Keratinocyte (primary cell): ENCODE data around the gene POU3F4. TPM values are rescaled to one million over a fixed set of nuclear protein-coding genes. Genes with fewer than 3 reads are reported as not detected.

ENCODE experiments used
- DNase-seq: peaks from one replicate; pipeline ENCODE4 v3.0.0-alpha.2; 2011; ENCODE audit warnings: low read depth, missing footprints, low spot score
- FAIRE-seq: peaks from 2 replicates; lab custom pipeline; 2011; peaks lifted over from hg19 to GRCh38; lab: Jason Lieb, UNC
- H2AFZ ChIP-seq: 2 replicates; pipeline ENCODE4 v1.6.0; 2012; ENCODE audit warnings: low read length, control low read depth, inconsistent platforms; ENCODE audit not compliant: control insufficient read depth
- H3K27ac ChIP-seq: 2 replicates; pipeline ENCODE4 v1.5.1; 2011; ENCODE audit warnings: low read length; ENCODE audit not compliant: control insufficient read depth, insufficient read depth
- H3K27me3 ChIP-seq: 3 replicates; pipeline ENCODE4 v1.6.0; 2011; ENCODE audit warnings: low read length; ENCODE audit not compliant: control insufficient read depth, insufficient read depth; ENCODE audit errors: extremely low read depth
- H3K36me3 ChIP-seq, 2 experiments: 2 replicates in 1 of 2; 3 replicates in 1 of 2; pipeline ENCODE4 v1.5.1; 2011; ENCODE audit warnings: low read length in 2 of 2, mild to moderate bottlenecking in 1 of 2; ENCODE audit not compliant: control insufficient read depth in 2 of 2, insufficient read depth in 2 of 2; ENCODE audit errors: extremely low read depth in 1 of 2
- H3K4me1 ChIP-seq: 3 replicates; pipeline ENCODE4 v1.5.1; 2011; ENCODE audit warnings: low read length; ENCODE audit not compliant: control insufficient read depth, insufficient read depth; ENCODE audit errors: extremely low read depth
- H3K4me2 ChIP-seq: 3 replicates; pipeline ENCODE4 v1.6.0; 2011; ENCODE audit warnings: low read depth, low read length; ENCODE audit not compliant: control insufficient read depth, insufficient read depth; ENCODE audit errors: extremely low read depth
- H3K4me3 ChIP-seq, 3 experiments: fragments of 200-600 bp in 1 of 3; sonication (generic) in 1 of 3; 2 replicates in 2 of 3; 3 replicates in 1 of 3; pipeline ENCODE4 v1.5.1; 2011 to 2016; ENCODE audit warnings: low read length in 3 of 3, mild to moderate bottlenecking in 3 of 3, control low read depth in 2 of 3, inconsistent platforms in 1 of 3, low read depth in 1 of 3, mixed read lengths in 1 of 3, mixed run types in 1 of 3, moderate library complexity in 1 of 3; ENCODE audit not compliant: control insufficient read depth in 2 of 3, insufficient read depth in 2 of 3; ENCODE audit errors: extremely low read depth in 1 of 3
- H3K79me2 ChIP-seq: 2 replicates; pipeline ENCODE4 v1.6.0; 2012; ENCODE audit warnings: low read length; ENCODE audit not compliant: control insufficient read depth, insufficient read depth
- H3K9ac ChIP-seq: 3 replicates; pipeline ENCODE4 v1.6.0; 2011; ENCODE audit warnings: low read length; ENCODE audit not compliant: control insufficient read depth, insufficient read depth; ENCODE audit errors: extremely low read depth
- H3K9me1 ChIP-seq: 3 replicates; pipeline ENCODE4 v1.6.0; 2011; ENCODE audit warnings: low read length; ENCODE audit not compliant: control insufficient read depth, insufficient read depth; ENCODE audit errors: extremely low read depth
- H3K9me3 ChIP-seq: 2 replicates; pipeline ENCODE4 v1.5.1; 2012; ENCODE audit warnings: low read depth, low read length; ENCODE audit not compliant: control insufficient read depth
- H4K20me1 ChIP-seq: 3 replicates; pipeline ENCODE4 v1.6.0; 2011; ENCODE audit warnings: low read length; ENCODE audit not compliant: control insufficient read depth, insufficient read depth; ENCODE audit errors: extremely low read depth
- EZH2 ChIP-seq: IDR thresholded peaks from one replicate; pipeline ENCODE4 v1.6.1; 2012; ENCODE audit warnings: inconsistent platforms, mild to moderate bottlenecking, low read length, moderate library complexity
- dilution Hi-C: fragments of 300-500 bp; cut with MboI; formaldehyde crosslinking; loops from one replicate; pipeline ENCODE4 v1.7.0; 2020; ENCODE audit warnings: low sequenced_read_pairs; ENCODE audit not compliant: extremely low pct_ligation_motif_present
- polyA plus RNA-seq, 5 experiments: library from polyadenylated mRNA; depleted of rRNA in 3 of 5; stranded (reverse) in 3 of 5; stranded (forward) in 1 of 5; unstranded in 1 of 5; fragments of >200 nt; gene quantifications; 1 replicate in 1 of 5; 2 replicates in 3 of 5; 3 replicates in 1 of 5; pipeline versions ENCODE4 v1.2.1 to v1.2.3, GENCODE V29; 2011 to 2012; ENCODE audit warnings: missing spikeins in 2 of 5, low read depth in 1 of 5, low replicate concordance in 1 of 5
- TF ChIP-seq, protein P1 (sequence below), 3 experiments: IDR thresholded peaks in 1 of 3; conservative IDR thresholded peaks in 1 of 3; optimal IDR thresholded peaks in 1 of 3; 2 replicates in 2 of 3; 3 replicates in 1 of 3; pipeline versions ENCODE3 to v1.5.1; 2011; ENCODE audit warnings: low read length in 3 of 3, mild to moderate bottlenecking in 3 of 3, moderate library complexity in 2 of 3, control low read depth in 1 of 3, inconsistent platforms in 1 of 3; ENCODE audit not compliant: insufficient read depth in 2 of 3; ENCODE audit errors: extremely low read depth in 1 of 3

The POU3F4 gene
- polyA plus RNA-seq, 1 donor (not counting 4 experiments of a cell fraction or from before 2014, with no cell fraction given) = not detected

DNA sequence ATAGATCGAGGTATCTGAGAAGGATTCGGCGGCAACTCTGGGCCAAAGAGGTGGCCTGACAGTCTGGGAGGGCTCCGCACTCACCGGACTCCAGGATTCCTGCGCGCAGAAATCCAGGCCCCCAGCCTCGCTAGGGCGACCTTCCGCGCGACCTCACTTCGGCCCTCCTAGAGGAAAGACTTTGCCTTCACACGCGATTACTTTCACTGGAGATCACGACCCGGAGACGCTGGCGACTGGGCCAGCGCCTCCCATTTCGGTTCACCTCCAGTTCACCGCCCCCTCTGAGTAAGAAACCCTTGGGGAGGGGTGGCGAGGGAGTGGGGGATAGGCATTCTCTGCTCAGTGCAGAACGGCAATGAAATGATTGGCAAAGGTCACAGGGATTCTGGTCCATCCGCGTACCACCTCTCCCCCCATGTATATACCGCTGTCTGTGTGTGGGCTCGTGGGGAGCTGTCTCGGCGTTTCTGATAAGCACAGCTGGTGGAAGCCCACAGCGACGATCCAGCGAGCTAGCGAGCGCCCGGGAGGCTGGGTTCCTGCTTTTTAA is 2.5 kb downstream of the POU3F4 start:
- no peak for FAIRE-seq
- Histone ChIP-seq H3K9me3 (peaks cover 4% of the 10 kb centered on the region), H3K79me2 (no peaks in the 10 kb centered on the region), H3K36me3 (no peaks in the 10 kb centered on the region), H3K4me3 (no peak overlapping the region), H4K20me1 (no peaks in the 10 kb centered on the region), H3K4me1 (no peaks in the 10 kb centered on the region), H3K27ac (no peak overlapping the region), H3K27me3 (peaks cover 31% of the 10 kb centered on the region), H3K4me2 (no peak overlapping the region), H3K9me1 (no peaks in the 10 kb centered on the region), H3K9ac (no peak overlapping the region), H2AFZ (no peak overlapping the region)
- dilution Hi-C loops = no loop called here
- TF ChIP-seq, protein P1, sequence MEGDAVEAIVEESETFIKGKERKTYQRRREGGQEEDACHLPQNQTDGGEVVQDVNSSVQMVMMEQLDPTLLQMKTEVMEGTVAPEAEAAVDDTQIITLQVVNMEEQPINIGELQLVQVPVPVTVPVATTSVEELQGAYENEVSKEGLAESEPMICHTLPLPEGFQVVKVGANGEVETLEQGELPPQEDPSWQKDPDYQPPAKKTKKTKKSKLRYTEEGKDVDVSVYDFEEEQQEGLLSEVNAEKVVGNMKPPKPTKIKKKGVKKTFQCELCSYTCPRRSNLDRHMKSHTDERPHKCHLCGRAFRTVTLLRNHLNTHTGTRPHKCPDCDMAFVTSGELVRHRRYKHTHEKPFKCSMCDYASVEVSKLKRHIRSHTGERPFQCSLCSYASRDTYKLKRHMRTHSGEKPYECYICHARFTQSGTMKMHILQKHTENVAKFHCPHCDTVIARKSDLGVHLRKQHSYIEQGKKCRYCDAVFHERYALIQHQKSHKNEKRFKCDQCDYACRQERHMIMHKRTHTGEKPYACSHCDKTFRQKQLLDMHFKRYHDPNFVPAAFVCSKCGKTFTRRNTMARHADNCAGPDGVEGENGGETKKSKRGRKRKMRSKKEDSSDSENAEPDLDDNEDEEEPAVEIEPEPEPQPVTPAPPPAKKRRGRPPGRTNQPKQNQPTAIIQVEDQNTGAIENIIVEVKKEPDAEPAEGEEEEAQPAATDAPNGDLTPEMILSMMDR (optimal IDR thresholded peaks at IDR 0.05 in 1 of 3, IDR thresholded peaks at IDR 0.05 in 1 of 3, conservative IDR thresholded peaks at IDR 0.05 in 1 of 3; ENCODE audit: extremely low read depth in 1 of 3, insufficient read depth in 2 of 3, low read length in 3 of 3) = no peak
- no peak for TF ChIP-seq EZH2
- DNase-seq = no peak

DNA sequence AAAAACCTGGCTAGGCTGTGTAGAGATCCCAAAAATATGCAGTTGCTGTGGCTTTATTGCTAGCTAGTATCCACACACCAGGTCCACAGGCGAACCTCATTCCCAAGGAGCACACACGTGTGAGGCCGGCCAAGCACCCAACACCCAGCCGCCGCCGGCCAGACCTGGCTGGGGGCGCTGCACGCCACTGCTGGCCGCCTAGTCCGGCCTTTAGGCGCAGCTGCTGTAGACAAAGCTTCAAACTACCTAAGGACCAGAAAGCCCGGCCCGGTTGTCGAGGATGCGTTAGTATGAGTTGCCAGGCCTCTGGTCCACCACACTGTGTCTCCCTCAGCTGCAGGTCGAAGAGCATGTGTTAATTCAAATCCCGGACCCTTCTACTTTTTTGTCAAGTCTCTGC is 3.1 kb downstream of the POU3F4 start:
- Histone ChIP-seq H3K9me1 (no peaks in the 10 kb centered on the region), H3K79me2 (no peaks in the 10 kb centered on the region), H2AFZ (no peak overlapping the region), H3K4me2 (no peak overlapping the region), H3K27ac (no peak overlapping the region), H3K27me3 (peaks cover 31% of the 10 kb centered on the region), H3K4me3 (no peak overlapping the region), H4K20me1 (no peaks in the 10 kb centered on the region), H3K9ac (no peak overlapping the region), H3K9me3 (peaks cover 4% of the 10 kb centered on the region), H3K4me1 (no peaks in the 10 kb centered on the region), H3K36me3 (no peaks in the 10 kb centered on the region)
- FAIRE-seq (no peak), DNase-seq (no peak)
- dilution Hi-C loops = no loop called here
- TF ChIP-seq, protein P1 (optimal IDR thresholded peaks at IDR 0.05 in 1 of 3, IDR thresholded peaks at IDR 0.05 in 1 of 3, conservative IDR thresholded peaks at IDR 0.05 in 1 of 3; ENCODE audit: extremely low read depth in 1 of 3, insufficient read depth in 2 of 3, low read length in 3 of 3) = no peak
- no peak for TF ChIP-seq EZH2
